GM23338 (cell line): ENCODE results near the gene KLF1. TPM values are rescaled to one million over a fixed set of nuclear protein-coding genes. Genes with fewer than 3 reads are reported as not detected.
A peak's percentile ranks its signal among the peaks of the same experiment; 100 is the strongest.

Experiments
- ATAC-seq: fragments of 200-7000 bp; cut with Tn5 transposase; 3 replicates; pipeline ENCODE4 v1.9.1; 2020
- DNase-seq: peaks from one replicate; pipeline ENCODE4 v3.0.0-alpha.2; 2015; ENCODE audit warnings: low spot score
- H2AFZ ChIP-seq: fragments of 200-600 bp; sonication (generic); 2 replicates; pipeline ENCODE4 v1.8.0; 2016; ENCODE audit warnings: antibody characterized with exemption, mild to moderate bottlenecking, moderate library complexity
- H3F3A ChIP-seq: fragments of 200-600 bp; sonication (generic); replicated peaks from 2 replicates; pipeline ENCODE4 v1.8.0; 2017; ENCODE audit warnings: antibody characterized with exemption, mixed run types, low read depth
- H3K27ac ChIP-seq: fragments of 200-600 bp; sonication (generic); 2 replicates; pipeline ENCODE4 v1.6.1; 2016; ENCODE audit warnings: low read depth
- H3K27me3 ChIP-seq: fragments of 200-600 bp; sonication (generic); 2 replicates; pipeline ENCODE4 v1.8.0; 2016; ENCODE audit warnings: mild to moderate bottlenecking, mixed run types, moderate library complexity; ENCODE audit not compliant: insufficient read depth
- H3K36me3 ChIP-seq: fragments of 200-600 bp; sonication (generic); 2 replicates; pipeline ENCODE4 v1.8.0; 2016; ENCODE audit warnings: mild to moderate bottlenecking; ENCODE audit not compliant: insufficient read depth
- H3K4me1 ChIP-seq: fragments of 200-600 bp; sonication (generic); 2 replicates; pipeline ENCODE4 v1.8.0; 2016; ENCODE audit warnings: mild to moderate bottlenecking, moderate library complexity; ENCODE audit not compliant: insufficient read depth
- H3K4me2 ChIP-seq: fragments of 200-600 bp; sonication (generic); 2 replicates; pipeline ENCODE4 v1.7.1; 2017; ENCODE audit warnings: mixed run types
- H3K4me3 ChIP-seq: fragments of 200-600 bp; sonication (generic); 2 replicates; pipeline ENCODE4 v1.6.1; 2016; ENCODE audit warnings: mixed run types
- H3K79me2 ChIP-seq: fragments of 200-600 bp; sonication (generic); replicated peaks from 2 replicates; pipeline ENCODE4 v1.8.0; 2017; ENCODE audit warnings: mild to moderate bottlenecking; ENCODE audit not compliant: insufficient read depth
- H3K9me2 ChIP-seq: fragments of 200-600 bp; sonication (generic); 2 replicates; pipeline ENCODE4 v1.8.0; 2017; ENCODE audit not compliant: insufficient read depth
- H4K20me1 ChIP-seq: fragments of 200-600 bp; sonication (generic); replicated peaks from 2 replicates; pipeline ENCODE4 v1.8.0; 2017; ENCODE audit warnings: mild to moderate bottlenecking; ENCODE audit not compliant: insufficient read depth
- H3K27ac Mint-ChIP-seq: 2 replicates; pipeline ENCODE4 v1.8.0; 2020; ENCODE audit warnings: inconsistent platforms, mild to moderate bottlenecking, moderate library complexity, mixed read lengths
- H3K27me3 Mint-ChIP-seq: 3 replicates; pipeline ENCODE4 v1.8.0; 2022; ENCODE audit warnings: low read depth, mild to moderate bottlenecking, moderate library complexity, mixed read lengths, inconsistent platforms; ENCODE audit not compliant: insufficient read depth, poor library complexity
- H3K36me3 Mint-ChIP-seq: 3 replicates; pipeline ENCODE4 v1.8.0; 2021; ENCODE audit warnings: low read depth, mild to moderate bottlenecking, inconsistent platforms, moderate library complexity, mixed read lengths
- H3K4me1 Mint-ChIP-seq: 3 replicates; pipeline ENCODE4 v1.8.0; 2020; ENCODE audit warnings: mild to moderate bottlenecking, inconsistent platforms, mixed read lengths
- H3K4me3 Mint-ChIP-seq: 3 replicates; pipeline ENCODE4 v1.8.0; 2021; ENCODE audit warnings: moderate library complexity, mild to moderate bottlenecking, inconsistent platforms, mixed read lengths
- H3K9me3 Mint-ChIP-seq: 3 replicates; pipeline ENCODE4 v1.8.0; 2020; ENCODE audit warnings: moderate library complexity, mild to moderate bottlenecking, inconsistent platforms, mixed read lengths
- CREB1 ChIP-seq: fragments of 250-450 bp; sonication (Bioruptor Pico); IDR thresholded peaks from 2 replicates; pipeline ENCODE4 v1.5.0; 2020; ENCODE audit warnings: low read depth, mild to moderate bottlenecking, moderate library complexity
- ETS1 ChIP-seq: IDR thresholded peaks from 2 replicates; pipeline ENCODE4 v1.6.1; 2016; ENCODE audit warnings: antibody characterized with exemption
- EZH2 ChIP-seq: fragments of 200-600 bp; sonication (generic); IDR thresholded peaks from one replicate; pipeline ENCODE4 v1.8.0; 2017; ENCODE audit warnings: antibody characterized with exemption, mild to moderate bottlenecking, low read depth; ENCODE audit not compliant: unreplicated experiment
- EZH2phosphoT487 ChIP-seq: fragments of 200-600 bp; sonication (generic); IDR thresholded peaks from one replicate; pipeline ENCODE4 v1.8.1; 2018; ENCODE audit warnings: antibody characterized with exemption; ENCODE audit not compliant: unreplicated experiment
- JUNB ChIP-seq: IDR thresholded peaks from one replicate; pipeline ENCODE4 v1.6.1; 2016; ENCODE audit warnings: antibody characterized with exemption; ENCODE audit not compliant: unreplicated experiment
- NANOG ChIP-seq: IDR thresholded peaks from 2 replicates; pipeline ENCODE4 v1.6.1; 2016; ENCODE audit warnings: antibody characterized with exemption, borderline replicate concordance
- POLR2AphosphoS5 ChIP-seq: IDR thresholded peaks from 2 replicates; pipeline ENCODE4 v1.6.1; 2016; ENCODE audit warnings: antibody characterized with exemption, low read depth
- REST ChIP-seq: IDR thresholded peaks from one replicate; pipeline ENCODE4 v1.6.1; 2018; ENCODE audit warnings: antibody characterized with exemption; ENCODE audit not compliant: unreplicated experiment
- STAT1 ChIP-seq: IDR thresholded peaks from one replicate; pipeline ENCODE4 v1.6.1; 2016; ENCODE audit warnings: antibody characterized with exemption; ENCODE audit not compliant: unreplicated experiment
- ZNF114 ChIP-seq: fragments of 250-450 bp; sonication (Bioruptor Pico); IDR thresholded peaks from 2 replicates; pipeline ENCODE4 v1.5.0; 2020; ENCODE audit warnings: mild to moderate bottlenecking, moderate library complexity
- ZNF331 ChIP-seq: fragments of 250-450 bp; sonication (Bioruptor Pico); IDR thresholded peaks from 2 replicates; pipeline ENCODE4 v1.5.0; 2020; ENCODE audit warnings: low read depth, mild to moderate bottlenecking, moderate library complexity
- ZNF462 ChIP-seq: fragments of 250-450 bp; sonication (Bioruptor Pico); IDR thresholded peaks from 2 replicates; pipeline ENCODE4 v1.5.0; 2020; ENCODE audit warnings: mild to moderate bottlenecking, moderate library complexity
- polyA plus RNA-seq: library from polyadenylated mRNA; unstranded; fragments of >200 nt; fragmentation: Nextera tagmentation; extraction: Ambion mirVana; gene quantifications from 2 replicates; pipeline ENCODE4 v1.2.1, GENCODE V29; 2016
- total RNA-seq: library from RNA; depleted of rRNA; stranded (reverse); fragments of >200 nt; shearing (Covaris generic); gene quantifications from 2 replicates; pipeline ENCODE4 v1.2.3, GENCODE V29; 2014
- TF ChIP-seq, protein P1 (sequence below), 2 experiments: fragments of 200-600 bp in 1 of 2; sonication (generic) in 1 of 2; conservative IDR thresholded peaks; 2 replicates each; pipeline versions ENCODE4 v1.5.1 to v1.6.1; 2016 to 2017; ENCODE audit warnings: antibody characterized with exemption in 2 of 2, low read depth in 2 of 2, mild to moderate bottlenecking in 2 of 2, moderate library complexity in 1 of 2

KLF1 gene
- total and polyA plus RNA-seq, 2 experiments from 2014 or later: 0.74 to 1.1 TPM

DNA sequence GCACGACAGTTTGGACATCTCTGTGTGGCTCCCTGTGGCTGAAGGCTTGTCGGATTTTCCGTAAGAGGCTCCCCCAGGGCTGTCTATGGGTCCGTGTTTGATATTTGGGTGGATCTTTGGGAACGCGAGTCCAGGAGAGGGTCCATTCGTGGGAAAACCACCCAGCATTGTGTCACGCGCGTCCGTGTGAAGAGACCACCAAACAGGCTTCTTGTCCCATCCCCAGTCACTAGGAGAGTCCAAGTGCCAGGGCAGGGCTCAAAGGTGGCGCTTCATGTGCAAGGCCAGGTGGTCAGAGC is 2.4 kb downstream of the KLF1 start:
- Histone ChIP-seq H3F3A (peaks cover 26% of the 10 kb centered on the region), H3K4me1 (peaks cover 3% of the 10 kb centered on the region; the same call in 1 of the 2 replicates), H3K79me2 (no peaks in the 10 kb centered on the region), H3K27ac (peak overlapping the region; percentile 4; the same call in 1 of the 2 replicates), H3K27me3 (peaks cover 23% of the 10 kb centered on the region), H3K9me2 (no peaks in the 10 kb centered on the region; the same call in 1 of the 2 replicates), H3K4me3 (peak overlapping the region; percentile 93; the same call in 1 of the 2 replicates), H3K36me3 (no peaks in the 10 kb centered on the region), H2AFZ (peak overlapping the region; percentile 35; the same call in 1 of the 2 replicates), H3K4me2 (peak overlapping the region; percentile 91), H4K20me1 (no peaks in the 10 kb centered on the region)
- Mint-ChIP-seq H3K36me3 (peaks cover 9% of the 10 kb centered on the region; the same call in 2 of the 3 replicates), H3K27ac (peak overlapping the region; percentile 97), H3K9me3 (peaks cover 22% of the 10 kb centered on the region), H3K4me3 (peak overlapping the region; percentile 88), H3K4me1 (peaks cover 17% of the 10 kb centered on the region), H3K27me3 (peaks cover 31% of the 10 kb centered on the region)
- ATAC-seq (no peak), DNase-seq (no peak)
- TF ChIP-seq NANOG (no peak), CREB1 (CRISPR knock-in tag) (no peak), ZNF462 (CRISPR knock-in tag) (no peak), JUNB (no peak), ZNF114 (CRISPR knock-in tag) (no peak), EZH2 (no peak), EZH2phosphoT487 (no peak), ETS1 (no peak), STAT1 (no peak), ZNF331 (no peak), POLR2AphosphoS5 (no peak), REST (no peak)
- TF ChIP-seq, protein P1, sequence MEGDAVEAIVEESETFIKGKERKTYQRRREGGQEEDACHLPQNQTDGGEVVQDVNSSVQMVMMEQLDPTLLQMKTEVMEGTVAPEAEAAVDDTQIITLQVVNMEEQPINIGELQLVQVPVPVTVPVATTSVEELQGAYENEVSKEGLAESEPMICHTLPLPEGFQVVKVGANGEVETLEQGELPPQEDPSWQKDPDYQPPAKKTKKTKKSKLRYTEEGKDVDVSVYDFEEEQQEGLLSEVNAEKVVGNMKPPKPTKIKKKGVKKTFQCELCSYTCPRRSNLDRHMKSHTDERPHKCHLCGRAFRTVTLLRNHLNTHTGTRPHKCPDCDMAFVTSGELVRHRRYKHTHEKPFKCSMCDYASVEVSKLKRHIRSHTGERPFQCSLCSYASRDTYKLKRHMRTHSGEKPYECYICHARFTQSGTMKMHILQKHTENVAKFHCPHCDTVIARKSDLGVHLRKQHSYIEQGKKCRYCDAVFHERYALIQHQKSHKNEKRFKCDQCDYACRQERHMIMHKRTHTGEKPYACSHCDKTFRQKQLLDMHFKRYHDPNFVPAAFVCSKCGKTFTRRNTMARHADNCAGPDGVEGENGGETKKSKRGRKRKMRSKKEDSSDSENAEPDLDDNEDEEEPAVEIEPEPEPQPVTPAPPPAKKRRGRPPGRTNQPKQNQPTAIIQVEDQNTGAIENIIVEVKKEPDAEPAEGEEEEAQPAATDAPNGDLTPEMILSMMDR (conservative IDR thresholded peaks at IDR 0.05; ENCODE audit: low read depth in 2 of 2): no peak
